K562 (cell line): Measurements from ENCODE around the gene LSM12. TPM values are rescaled to one million over a fixed set of nuclear protein-coding genes. Genes with fewer than 3 reads are reported as not detected.
A peak's percentile ranks its signal among the peaks of the same experiment; 100 is the strongest.

Source experiments
- ATAC-seq: fragments of 200-7000 bp; cut with Tn5 transposase; 3 replicates; pipeline ENCODE4 v1.9.1; 2020; ENCODE audit warnings: moderate library complexity
- BruUV-seq: library from RNA; stranded (reverse); fragments of 400-500 nt; replicated peaks from 2 replicates; lab custom pipeline; 2021; lab: Mats Ljungman, UMichigan
- CTCF ChIA-PET: fragments of 300-600 bp; formaldehyde crosslinking; extraction: SDS; loops from one replicate; lab custom pipeline; 2021; ENCODE audit warnings: low intra/inter-chr PET ratio; lab: Yijun Ruan, JAX
- POLR2A ChIA-PET: fragments of 300-600, 350-650 bp; sonication (Branson Sonifier 250); formaldehyde crosslinking; extraction: SDS; loops from one replicate; lab custom pipeline; 2021; ENCODE audit warnings: antibody characterized with exemption, inconsistent platforms; lab: Yijun Ruan, JAX
- DNase-seq, 4 experiments: peaks; one replicate each; pipeline versions ENCODE4 v3.0.0 to v3.0.0-alpha.2; 2011 to 2018; ENCODE audit warnings: low spot score in 3 of 4, mixed read lengths in 3 of 4; ENCODE audit errors: extremely low read depth in 1 of 4
- FAIRE-seq: peaks from 2 replicates; lab custom pipeline; 2011; peaks lifted over from hg19 to GRCh38; lab: Jason Lieb, UNC
- H2AFZ ChIP-seq: 2 replicates; pipeline ENCODE4 v1.6.0; 2011; ENCODE audit warnings: low read depth, low read length, control low read depth, inconsistent platforms
- H3K27ac ChIP-seq: fragments of 200-600 bp; 3 replicates; pipeline ENCODE4 v1.8.0; 2011; ENCODE audit warnings: low read depth, mild to moderate bottlenecking, control low read depth, inconsistent platforms, low read length, moderate library complexity, mixed read lengths; ENCODE audit errors: extremely low read depth
- H3K27me3 ChIP-seq, 2 experiments: fragments of 300-600 bp in 1 of 2; 2 replicates in 1 of 2; 3 replicates in 1 of 2; pipeline versions ENCODE4 v1.6.0 to v1.8.0; 2011; ENCODE audit warnings: inconsistent platforms in 2 of 2, low read length in 2 of 2, mild to moderate bottlenecking in 1 of 2, mixed read lengths in 1 of 2, moderate library complexity in 1 of 2; ENCODE audit not compliant: control insufficient read depth in 2 of 2, insufficient read depth in 2 of 2
- H3K36me3 ChIP-seq: fragments of 300-600 bp; 3 replicates; pipeline ENCODE4 v1.8.0; 2011; ENCODE audit warnings: mild to moderate bottlenecking, low read length, inconsistent platforms; ENCODE audit not compliant: control insufficient read depth, insufficient read depth
- H3K4me1 ChIP-seq, 2 experiments: fragments of 200-600 bp in 1 of 2; replicated peaks in 1 of 2; 2 replicates in 1 of 2; 3 replicates in 1 of 2; pipeline versions ENCODE4 v1.5.1 to v1.8.0; 2011; ENCODE audit warnings: inconsistent platforms in 2 of 2, low read length in 2 of 2, mild to moderate bottlenecking in 1 of 2, mixed read lengths in 1 of 2, moderate library complexity in 1 of 2; ENCODE audit not compliant: control insufficient read depth in 2 of 2, insufficient read depth in 2 of 2
- H3K4me2 ChIP-seq: 2 replicates; pipeline ENCODE4 v1.6.1; 2011; ENCODE audit warnings: low read length, control low read depth, inconsistent platforms, mixed read lengths; ENCODE audit not compliant: insufficient read depth
- H3K4me3 ChIP-seq: fragments of 200-600 bp; sonication (generic), shearing (Covaris generic); 2 replicates; pipeline ENCODE4 v1.5.1; 2016; ENCODE audit warnings: control low read depth, inconsistent platforms
- H3K79me2 ChIP-seq: fragments of 200-600 bp; 3 replicates; pipeline ENCODE4 v1.8.0; 2011; ENCODE audit warnings: low read length, inconsistent platforms; ENCODE audit not compliant: control insufficient read depth, insufficient read depth
- H3K9ac ChIP-seq, 2 experiments: 2 replicates each; pipeline versions ENCODE4 v1.6.0 to v1.6.1; 2011; ENCODE audit warnings: low read depth in 2 of 2, low read length in 2 of 2, control low read depth in 1 of 2, inconsistent platforms in 1 of 2, mild to moderate bottlenecking in 1 of 2, mixed read lengths in 1 of 2; ENCODE audit not compliant: insufficient read depth in 1 of 2
- H3K9me1 ChIP-seq: one replicate; pipeline ENCODE4 v1.6.0; 2011; ENCODE audit warnings: inconsistent platforms, mild to moderate bottlenecking, low read length, moderate library complexity; ENCODE audit not compliant: control insufficient read depth, insufficient read depth
- H3K9me3 ChIP-seq: replicated peaks from 2 replicates; pipeline ENCODE4 v1.5.1; 2011; ENCODE audit warnings: low read depth, low read length, inconsistent platforms; ENCODE audit not compliant: control insufficient read depth, insufficient read depth
- H4K20me1 ChIP-seq: replicated peaks from 2 replicates; pipeline ENCODE4 v1.6.1; 2011; ENCODE audit warnings: low read length, inconsistent platforms, mixed read lengths; ENCODE audit not compliant: control insufficient read depth, insufficient read depth
- BHLHE40 ChIP-seq: IDR thresholded peaks from 2 replicates; pipeline ENCODE4 v1.6.1; 2011; ENCODE audit warnings: low read length, improper control_type of control experiment
- LEF1 ChIP-seq: fragments of 450-650 bp; IDR thresholded peaks from 2 replicates; pipeline ENCODE4 v1.6.1; 2016; ENCODE audit warnings: mild to moderate bottlenecking
- POLR2A ChIP-seq: fragments of 450-650 bp; conservative IDR thresholded peaks from 2 replicates; pipeline ENCODE4 v1.6.1; 2016
- SP2 ChIP-seq: IDR thresholded peaks from 2 replicates; pipeline ENCODE4 v1.6.1; 2011; ENCODE audit warnings: mild to moderate bottlenecking, low read depth, low read length, moderate library complexity; ENCODE audit not compliant: poor library complexity, severe bottlenecking; ENCODE audit errors: extremely low read depth
- SRSF7 ChIP-seq: fragments of 200-400 bp; formaldehyde crosslinking; optimal IDR thresholded peaks from 2 replicates; pipeline ENCODE3; 2017; ENCODE audit warnings: mild to moderate bottlenecking, low read depth, low read length
- WGBS: fragments of 100-300 bp; shearing (Covaris generic); methylation state at CpG from one replicate; pipeline ENCODE4 v1.1.6; 2016; ENCODE audit warnings: low coverage, mixed read lengths; ENCODE audit not compliant: insufficient coverage; ENCODE audit errors: missing lambda C conversion rate; 5-methylcytosine and 5-hydroxymethylcytosine counted together
- in situ Hi-C: fragments of 300-500 bp; cut with MboI; formaldehyde crosslinking; loops from 4 replicates; pipeline ENCODE4 v1.15.0; 2018; ENCODE audit warnings: inconsistent platforms, mixed read lengths
- intact Hi-C: fragments of 100-400 bp; cut with micrococcal nuclease; formaldehyde crosslinking; loops from 2 replicates; pipeline ENCODE4 v1.14.2; 2022
- polyA plus RNA-seq, 8 experiments: library from polyadenylated mRNA; depleted of rRNA in 4 of 8; stranded (reverse) in 5 of 8; unstranded in 3 of 8; fragments of >200 nt; fragmentation: Nextera tagmentation in 2 of 8; fragmentation: Illumina TruSeq in 1 of 8; extraction: Ambion mirVana in 2 of 8; extraction: Trizol in 1 of 8; gene quantifications; 2 replicates each; pipeline versions ENCODE4 v1.2.1 to v1.2.3, GENCODE V29; 2011 to 2014; ENCODE audit warnings: inconsistent platforms in 1 of 8, missing spikeins in 1 of 8
- total RNA-seq, 7 experiments: library from RNA; depleted of rRNA in 6 of 7; stranded (reverse); fragments of >200 nt in 6 of 7; fragmentation: Illumina TruSeq in 2 of 7; extraction: Trizol in 2 of 7; gene quantifications; 2 replicates each; pipeline versions ENCODE4 v1.2.1 to v1.2.3, GENCODE V29; 2011 to 2021; ENCODE audit warnings: low replicate concordance in 1 of 7
- TF ChIP-seq, protein P1 (sequence below): fragments of 250-450 bp; sonication (Bioruptor Pico); IDR thresholded peaks from 2 replicates; pipeline ENCODE4 v1.4.0; 2020; ENCODE audit warnings: mild to moderate bottlenecking, moderate library complexity, borderline replicate concordance

Gene LSM12
- total and polyA plus RNA-seq, 9 of the 15 experiments (the other 6 are each of a cell fraction or from before 2014, with no cell fraction given): 53.0 to 258 (median 89.3) TPM

DNA sequence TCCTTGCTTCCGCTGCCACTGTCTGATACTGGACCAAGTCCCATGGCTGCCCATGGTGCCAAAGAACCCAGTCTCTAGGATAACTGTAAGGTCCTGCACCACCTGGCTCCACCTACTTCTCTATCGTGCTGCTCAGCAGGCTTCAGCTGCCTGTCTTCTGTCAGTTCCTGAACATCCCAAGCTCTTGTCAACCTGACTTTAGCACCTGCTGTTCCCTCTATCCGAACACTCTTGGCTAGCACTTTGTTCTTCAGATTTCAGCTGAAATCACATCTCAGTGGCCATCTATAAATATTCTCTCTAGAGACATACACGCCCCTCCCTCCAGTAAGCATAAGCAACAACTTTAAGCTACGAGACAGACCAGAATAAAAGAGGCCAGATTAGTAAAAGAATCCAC, 36.7 kb downstream of the LSM12 start:
- WGBS: 74% methylated on average over 5 of the region's 5 CpGs
- H3K4me2 ChIP-seq: no peak overlapping the region
- DNase-seq: no peak
- no peak for ATAC-seq
- FAIRE-seq: no peak
- H3K27me3 ChIP-seq: no peaks in the 10 kb centered on the region
- peaks cover 62% of the 10 kb centered on the region for H3K36me3 ChIP-seq
- no TSS peak for BruUV-seq
- TF ChIP-seq POLR2A: 0 out of 2 replicates have a peak, but pooled peaks have one; percentile 1
- no peak for TF ChIP-seq LEF1
- no peak for TF ChIP-seq BHLHE40
- TF ChIP-seq SP2: no peak
- no peak for TF ChIP-seq SRSF7
- TF ChIP-seq, protein P1, sequence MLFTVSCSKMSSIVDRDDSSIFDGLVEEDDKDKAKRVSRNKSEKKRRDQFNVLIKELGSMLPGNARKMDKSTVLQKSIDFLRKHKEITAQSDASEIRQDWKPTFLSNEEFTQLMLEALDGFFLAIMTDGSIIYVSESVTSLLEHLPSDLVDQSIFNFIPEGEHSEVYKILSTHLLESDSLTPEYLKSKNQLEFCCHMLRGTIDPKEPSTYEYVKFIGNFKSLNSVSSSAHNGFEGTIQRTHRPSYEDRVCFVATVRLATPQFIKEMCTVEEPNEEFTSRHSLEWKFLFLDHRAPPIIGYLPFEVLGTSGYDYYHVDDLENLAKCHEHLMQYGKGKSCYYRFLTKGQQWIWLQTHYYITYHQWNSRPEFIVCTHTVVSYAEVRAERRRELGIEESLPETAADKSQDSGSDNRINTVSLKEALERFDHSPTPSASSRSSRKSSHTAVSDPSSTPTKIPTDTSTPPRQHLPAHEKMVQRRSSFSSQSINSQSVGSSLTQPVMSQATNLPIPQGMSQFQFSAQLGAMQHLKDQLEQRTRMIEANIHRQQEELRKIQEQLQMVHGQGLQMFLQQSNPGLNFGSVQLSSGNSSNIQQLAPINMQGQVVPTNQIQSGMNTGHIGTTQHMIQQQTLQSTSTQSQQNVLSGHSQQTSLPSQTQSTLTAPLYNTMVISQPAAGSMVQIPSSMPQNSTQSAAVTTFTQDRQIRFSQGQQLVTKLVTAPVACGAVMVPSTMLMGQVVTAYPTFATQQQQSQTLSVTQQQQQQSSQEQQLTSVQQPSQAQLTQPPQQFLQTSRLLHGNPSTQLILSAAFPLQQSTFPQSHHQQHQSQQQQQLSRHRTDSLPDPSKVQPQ (CRISPR knock-in tag): no peak
- H3K9ac ChIP-seq: no peak overlapping the region; a peak in 1 of 4 replicates
- CTCF ChIA-PET: no interaction called here
- no peaks in the 10 kb centered on the region for H3K79me2 ChIP-seq
- no peaks in the 10 kb centered on the region for H4K20me1 ChIP-seq
- intact Hi-C loops: no loop called here
- no peak overlapping the region for H2AFZ ChIP-seq
- no peaks in the 10 kb centered on the region for H3K9me1 ChIP-seq
- no peak overlapping the region for H3K4me3 ChIP-seq
- H3K27ac ChIP-seq: no peak overlapping the region
- POLR2A ChIA-PET: interaction anchor here (0.8 to 1.1 kb wide), 4 partner anchors 8 to 110 kb away, joined by 3 to 5 read pairs (median 4); partner anchors contain the start of gene TMEM101
- in situ Hi-C loops: no loop called here
- H3K4me1 ChIP-seq: no peaks in the 10 kb centered on the region; a peak in 1 of 5 replicates
- H3K9me3 ChIP-seq: no peaks in the 10 kb centered on the region
